Measurements from ENCODE around the gene PLOD3.

Gene PLOD3

GRCh38 chr7:101189109-101189508 is 28.3 kb downstream of the PLOD3 start:
- no peak for DNase-seq (ENCODE audit: low read depth in 2 of 2)
- TF ChIP-seq, protein P1, sequence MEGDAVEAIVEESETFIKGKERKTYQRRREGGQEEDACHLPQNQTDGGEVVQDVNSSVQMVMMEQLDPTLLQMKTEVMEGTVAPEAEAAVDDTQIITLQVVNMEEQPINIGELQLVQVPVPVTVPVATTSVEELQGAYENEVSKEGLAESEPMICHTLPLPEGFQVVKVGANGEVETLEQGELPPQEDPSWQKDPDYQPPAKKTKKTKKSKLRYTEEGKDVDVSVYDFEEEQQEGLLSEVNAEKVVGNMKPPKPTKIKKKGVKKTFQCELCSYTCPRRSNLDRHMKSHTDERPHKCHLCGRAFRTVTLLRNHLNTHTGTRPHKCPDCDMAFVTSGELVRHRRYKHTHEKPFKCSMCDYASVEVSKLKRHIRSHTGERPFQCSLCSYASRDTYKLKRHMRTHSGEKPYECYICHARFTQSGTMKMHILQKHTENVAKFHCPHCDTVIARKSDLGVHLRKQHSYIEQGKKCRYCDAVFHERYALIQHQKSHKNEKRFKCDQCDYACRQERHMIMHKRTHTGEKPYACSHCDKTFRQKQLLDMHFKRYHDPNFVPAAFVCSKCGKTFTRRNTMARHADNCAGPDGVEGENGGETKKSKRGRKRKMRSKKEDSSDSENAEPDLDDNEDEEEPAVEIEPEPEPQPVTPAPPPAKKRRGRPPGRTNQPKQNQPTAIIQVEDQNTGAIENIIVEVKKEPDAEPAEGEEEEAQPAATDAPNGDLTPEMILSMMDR (IDR thresholded peaks at IDR 0.05; ENCODE audit: low read depth, low read length) = no peak
- no peak overlapping the region for H3K4me3 ChIP-seq (replicated peaks in 1 of 2; ENCODE audit: low read depth in 2 of 2, low read length in 2 of 2)

GRCh38 chr7:101186844-101187428 is 30.4 kb downstream of the PLOD3 start:
- TF ChIP-seq, protein P1 (IDR thresholded peaks at IDR 0.05; ENCODE audit: low read depth, low read length) = no peak
- H3K4me3 ChIP-seq (replicated peaks in 1 of 2; ENCODE audit: low read depth in 2 of 2, low read length in 2 of 2) = no peak overlapping the region
- no peak for DNase-seq (ENCODE audit: low read depth in 2 of 2)

DNA sequence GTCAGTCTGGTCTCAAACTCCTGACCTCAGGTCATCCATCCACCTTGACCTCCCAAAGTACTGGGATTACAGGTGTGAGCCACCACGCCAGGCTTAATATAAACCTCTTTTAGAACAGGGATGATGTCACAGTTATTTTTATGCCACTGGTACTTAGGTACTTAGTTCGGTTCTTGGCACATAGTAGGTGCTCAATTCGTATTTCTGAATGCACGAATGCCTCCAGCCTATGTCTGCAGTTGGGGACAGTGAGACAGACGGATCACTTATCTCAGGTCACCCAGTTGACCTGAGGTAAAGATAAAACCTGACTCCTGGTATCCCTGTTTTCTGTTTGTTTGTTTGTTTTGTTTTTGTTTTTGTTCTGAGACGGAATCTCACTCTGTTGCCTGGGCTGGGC is 31.2 kb downstream of the PLOD3 start:
- TF ChIP-seq, protein P1 (IDR thresholded peaks at IDR 0.05; ENCODE audit: low read depth, low read length) = no peak
- no peak for DNase-seq (ENCODE audit: low read depth in 2 of 2)
- H3K4me3 ChIP-seq (replicated peaks in 1 of 2; ENCODE audit: low read depth in 2 of 2, low read length in 2 of 2) = no peak overlapping the region

GRCh38 chr7:101185258-101185839 is 32.0 kb downstream of the PLOD3 start:
- TF ChIP-seq, protein P1 (IDR thresholded peaks at IDR 0.05; ENCODE audit: low read depth, low read length) = no peak
- peak in 1 of 2 donors; percentile 31 for DNase-seq (ENCODE audit: low read depth in 2 of 2)
- no peak overlapping the region for H3K4me3 ChIP-seq (replicated peaks in 1 of 2; ENCODE audit: low read depth in 2 of 2, low read length in 2 of 2)

- no peak within 1 kb of the TSS for H3K4me3 ChIP-seq (replicated peaks in 1 of 2; ENCODE audit: low read depth in 2 of 2, low read length in 2 of 2)
- no peak for DNase-seq (ENCODE audit: low read depth in 2 of 2)
- TF ChIP-seq, protein P1 (IDR thresholded peaks at IDR 0.05; ENCODE audit: low read depth, low read length) = no peak
These were observed 37.1 kb downstream of the PLOD3 start, which contains the start of gene NAT16 for GRCh38 chr7:101180130-101180755. NAT16 (minus strand) TSS chr7:101180293; CDS start chr7:101174807, 5,486 bp downstream.

- TF ChIP-seq, protein P1 (IDR thresholded peaks at IDR 0.05; ENCODE audit: low read depth, low read length) = no peak
- DNase-seq (ENCODE audit: low read depth in 2 of 2) = no peak
- H3K4me3 ChIP-seq (replicated peaks in 1 of 2; ENCODE audit: low read depth in 2 of 2, low read length in 2 of 2) = no peak overlapping the region
These were observed 37.7 kb downstream of the PLOD3 start for GRCh38 chr7:101179713-101180112.

Measured in cardiac fibroblast (primary cell).